GM21825 (cell line): ENCODE results near the gene F2RL3.
"Not testable (repeated sequence)": the region's sequence is repeated elsewhere in the genome, so short reads cannot be mapped to it uniquely, and the experiment has no call there.

Source experiments
- ATAC-seq: cut with Tn5 transposase; IDR thresholded peaks from one replicate; pipeline ENCODE4 v1.9.1; 2021; ENCODE audit warnings: mild to moderate bottlenecking, moderate library complexity; ENCODE audit not compliant: unreplicated experiment

The F2RL3 gene

DNA sequence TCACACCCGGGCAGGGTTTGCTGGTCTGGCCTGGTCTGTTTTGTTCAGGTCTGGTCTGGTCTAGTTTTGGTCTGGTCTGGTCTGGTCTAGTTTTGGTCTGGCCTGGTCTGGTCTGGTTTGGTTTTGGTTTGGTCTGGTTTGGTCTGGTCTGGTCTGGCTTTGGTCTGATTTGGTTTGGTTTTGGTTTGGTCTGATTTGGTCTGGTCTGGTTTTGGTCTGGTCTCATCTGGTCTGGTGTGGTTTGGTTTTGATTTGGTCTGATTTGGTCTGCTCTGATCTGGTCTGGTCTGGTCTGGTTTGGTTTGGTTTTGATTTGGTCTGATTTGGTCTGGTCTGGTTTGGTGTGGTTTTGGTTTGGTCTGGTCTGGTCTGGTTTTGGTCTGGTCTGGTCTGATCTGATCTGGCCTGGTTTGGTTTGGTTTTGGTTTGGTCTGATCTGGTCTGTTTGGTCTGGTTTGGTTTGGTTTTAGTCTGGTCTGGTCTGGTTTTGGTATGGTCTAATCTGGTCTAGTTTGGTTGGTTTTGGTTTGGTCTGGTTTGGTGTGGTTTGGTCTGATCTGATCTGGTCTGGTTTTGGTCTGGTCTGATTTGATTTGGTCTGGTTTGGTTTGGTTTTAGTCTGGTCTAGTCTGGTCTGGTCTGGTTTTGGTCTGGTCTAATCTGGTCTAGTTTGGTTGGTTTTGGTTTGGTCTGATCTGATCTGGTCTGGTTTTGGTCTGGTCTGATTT, 14.4 kb upstream of the F2RL3 start:
- no peak for ATAC-seq

DNA sequence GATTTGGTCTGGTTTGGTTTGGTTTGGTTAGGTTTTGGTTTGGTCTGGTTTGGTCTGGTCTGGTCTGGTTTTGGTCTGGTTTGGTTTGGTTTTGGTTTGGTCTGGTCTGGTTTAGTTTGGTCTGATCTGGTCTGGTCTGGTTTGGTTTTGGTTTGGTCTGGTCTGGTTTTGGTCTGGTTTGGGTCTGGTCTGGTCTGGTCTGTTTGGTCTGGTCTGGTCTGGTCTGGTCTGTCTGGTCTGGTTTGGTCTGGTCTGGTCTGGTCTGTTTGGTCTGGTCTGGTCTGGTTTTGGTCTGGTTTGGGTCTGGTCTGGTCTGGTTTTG, 13.9 kb upstream of the F2RL3 start:
- ATAC-seq: not testable (repeated sequence)

DNA sequence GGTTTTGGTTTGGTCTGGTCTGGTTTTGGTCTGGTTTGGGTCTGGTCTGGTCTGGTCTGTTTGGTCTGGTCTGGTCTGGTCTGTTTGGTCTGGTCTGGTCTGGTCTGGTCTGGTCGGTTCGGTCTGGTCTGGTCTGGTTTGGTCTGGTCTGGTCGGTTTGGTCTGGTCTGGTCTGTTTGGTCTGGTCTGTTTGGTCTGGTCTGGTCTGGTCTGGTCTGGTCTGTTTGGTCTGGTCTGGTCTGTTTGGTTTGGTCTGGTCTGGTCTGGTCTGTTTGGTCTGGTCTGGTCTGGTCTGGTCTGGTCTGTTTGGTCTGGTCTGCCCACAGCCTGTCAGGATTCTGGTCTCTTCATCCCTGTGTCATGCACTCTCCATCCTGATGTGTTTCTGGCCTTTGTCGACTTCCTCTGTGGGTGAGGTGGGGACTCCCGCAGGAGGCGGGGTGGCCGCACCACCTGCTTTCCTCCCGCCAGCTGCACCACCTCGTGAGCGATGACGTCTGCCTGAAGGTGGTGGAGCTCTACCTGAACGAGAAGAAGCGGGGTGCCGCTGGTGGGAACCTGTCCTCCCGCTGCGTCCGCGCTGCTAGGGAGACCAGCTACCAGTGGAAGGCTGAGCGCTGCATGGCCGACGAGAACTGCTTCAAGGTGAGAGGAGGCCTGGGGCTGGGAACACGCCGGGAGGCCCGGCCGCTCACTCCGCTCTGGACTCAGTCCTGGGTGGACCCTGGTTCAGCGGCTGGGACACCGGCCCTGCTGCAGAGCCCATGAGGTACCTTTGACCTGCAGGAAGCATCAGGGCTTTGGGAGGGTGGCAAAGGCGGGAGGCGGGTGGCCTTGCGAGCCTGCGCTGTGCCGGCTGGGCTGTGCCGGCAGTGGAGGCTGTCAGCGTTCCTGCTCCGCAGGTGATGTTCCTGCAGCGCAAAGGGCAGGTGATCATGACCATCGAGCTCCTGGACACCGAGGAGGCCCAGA, 12.9 kb upstream of the F2RL3 start:
- no peak for ATAC-seq

DNA sequence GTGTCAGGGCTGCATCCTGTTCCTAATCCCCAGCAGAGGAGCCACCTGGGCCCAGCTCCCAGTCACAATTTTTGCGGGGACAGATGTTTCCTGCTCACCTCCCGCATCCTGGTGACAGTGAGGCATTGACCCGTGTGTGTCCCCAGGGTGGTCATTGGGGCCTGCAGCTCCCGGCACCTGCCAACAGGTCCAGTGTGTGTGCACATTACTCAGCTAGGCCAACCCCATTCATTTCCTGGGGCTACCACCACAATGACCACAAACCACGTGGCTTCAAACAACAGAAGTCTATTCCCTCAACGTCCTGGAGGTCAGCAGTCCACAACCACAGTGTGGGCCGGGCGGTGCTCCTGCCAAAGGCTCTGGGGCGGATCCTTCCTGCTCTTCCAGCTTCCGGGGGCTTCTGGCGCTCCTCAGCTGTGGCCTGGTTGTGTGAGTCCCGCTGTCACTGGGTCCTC, 11.9 kb upstream of the F2RL3 start:
- ATAC-seq: no peak

DNA sequence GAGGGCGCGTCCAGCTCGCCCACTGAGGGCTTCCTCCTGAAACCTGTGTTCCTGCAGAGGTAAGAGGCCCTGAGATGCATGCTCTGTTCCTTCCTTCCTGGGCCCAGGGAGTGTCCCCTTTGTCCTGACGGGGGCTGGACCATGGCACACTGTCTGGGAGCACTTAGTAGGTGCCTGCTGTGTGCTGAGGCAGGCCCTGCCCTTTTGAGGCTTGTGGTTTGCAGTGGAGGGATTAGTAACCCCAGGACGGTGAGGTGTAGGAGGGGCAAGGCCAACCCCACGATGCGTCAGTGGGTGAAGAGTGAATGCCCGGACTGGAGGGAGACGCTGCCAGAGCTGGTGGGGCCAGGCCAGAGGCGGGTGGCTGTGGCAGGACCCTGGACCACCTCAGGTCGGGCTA, 11.2 kb upstream of the F2RL3 start:
- ATAC-seq: no peak

DNA sequence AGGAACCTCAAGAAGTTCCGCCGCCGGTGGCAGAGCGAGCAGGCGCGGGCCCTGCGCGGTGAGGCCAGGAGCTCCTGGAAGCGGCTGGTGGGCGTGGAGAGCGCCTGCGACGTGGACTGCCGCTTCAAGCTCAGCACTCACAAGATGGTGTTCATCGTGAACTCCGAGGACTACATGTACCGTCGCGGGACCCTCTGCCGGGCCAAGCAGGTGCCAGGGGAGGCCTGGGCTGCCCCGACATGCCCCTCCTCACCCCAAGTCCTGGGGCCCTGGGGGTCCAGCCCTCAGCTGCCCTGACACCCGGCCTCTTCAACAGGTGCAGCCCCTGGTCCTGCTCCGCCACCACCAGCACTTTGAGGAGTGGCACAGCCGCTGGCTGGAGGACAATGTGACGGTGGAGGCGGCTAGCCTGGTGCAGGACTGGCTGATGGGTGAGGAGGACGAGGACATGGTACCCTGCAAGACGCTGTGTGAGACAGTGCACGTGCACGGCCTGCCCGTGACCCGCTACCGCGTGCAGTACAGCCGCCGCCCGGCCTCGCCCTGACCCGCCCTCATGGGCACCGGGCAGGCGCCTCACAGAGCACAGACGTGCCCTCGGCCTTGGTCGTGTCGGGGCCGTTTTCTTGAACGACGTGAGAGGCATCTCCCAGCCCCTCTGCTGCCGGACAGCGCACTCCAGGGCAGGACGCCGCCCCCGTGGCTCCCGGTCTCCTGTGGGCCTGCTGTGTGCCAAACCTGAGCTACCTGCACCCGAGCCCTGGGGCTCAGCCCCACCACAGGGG, 10.4 kb upstream of the F2RL3 start:
- no peak for ATAC-seq

DNA sequence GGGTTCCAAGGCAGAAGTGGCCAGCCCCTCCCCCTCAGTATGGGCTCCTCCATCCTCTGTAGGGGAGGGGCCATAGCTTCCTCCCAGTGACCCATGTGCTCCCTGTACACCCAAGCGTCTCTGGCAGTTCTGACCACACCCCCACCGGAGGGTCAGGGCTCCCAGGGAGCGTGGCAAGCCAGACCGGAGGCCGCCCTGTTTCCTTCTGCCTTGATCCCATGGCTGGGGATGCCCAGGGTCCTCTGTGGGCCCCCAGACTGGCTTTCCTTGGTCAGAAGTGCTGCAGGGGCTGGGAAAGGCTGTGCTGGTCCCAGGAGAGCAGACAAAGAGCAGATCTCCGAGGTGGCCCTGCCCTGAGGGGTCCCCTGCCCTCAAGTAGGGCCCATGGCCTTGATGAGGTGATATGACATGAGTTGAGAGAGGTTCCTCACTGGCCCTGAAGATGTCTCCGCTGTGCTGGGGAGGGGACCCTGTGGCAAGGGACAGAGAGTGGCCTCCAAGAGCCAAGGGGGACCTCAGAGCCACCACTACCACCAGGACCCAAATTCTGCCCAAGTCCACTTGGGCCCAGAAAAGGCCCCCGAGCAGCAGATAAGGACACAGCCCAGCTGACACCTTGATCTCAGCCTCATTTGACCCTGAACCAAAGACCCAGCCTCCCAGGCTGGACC, 7.8 kb upstream of the F2RL3 start:
- no peak for ATAC-seq

DNA sequence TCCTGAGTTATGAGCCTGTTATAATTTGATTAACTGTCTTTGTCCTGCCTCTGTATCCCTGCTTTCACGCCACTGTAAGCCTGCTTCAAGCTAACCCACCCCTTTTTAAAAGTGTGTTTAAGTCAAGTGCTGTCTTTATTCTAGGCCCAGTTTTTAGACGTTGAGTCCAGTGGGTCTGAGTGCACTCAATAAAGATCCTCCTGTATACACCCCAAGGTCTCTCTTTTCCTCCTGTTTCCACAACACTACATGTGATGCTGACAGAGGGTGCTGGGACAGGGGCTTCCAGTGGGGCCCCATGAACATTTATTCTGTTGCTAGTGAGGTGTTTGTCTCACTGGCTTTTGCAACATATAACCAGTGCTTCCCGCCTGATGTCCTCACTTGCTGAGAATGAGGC, 6.7 kb upstream of the F2RL3 start:
- ATAC-seq: no peak

DNA sequence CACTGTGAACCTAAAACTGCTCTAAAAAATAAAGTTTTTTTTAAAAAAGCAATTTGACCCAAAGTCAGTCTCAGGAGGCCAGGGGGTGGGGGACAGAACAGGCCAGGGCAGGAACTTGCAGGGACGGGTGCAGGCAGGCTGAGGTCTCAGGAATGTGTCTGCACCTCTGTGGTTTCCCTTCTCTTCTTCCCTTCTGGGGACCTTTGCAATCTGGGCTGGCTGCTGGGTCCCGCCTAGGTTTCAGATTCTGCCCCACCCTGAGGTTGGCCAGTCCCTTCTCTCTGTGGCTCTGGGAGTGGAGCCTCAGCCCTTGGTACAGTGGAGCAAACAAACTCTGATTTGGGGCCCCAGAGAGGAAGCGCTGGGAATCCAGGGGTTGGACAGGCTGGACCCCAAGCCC, 5.3 kb upstream of the F2RL3 start:
- ATAC-seq: no peak

DNA sequence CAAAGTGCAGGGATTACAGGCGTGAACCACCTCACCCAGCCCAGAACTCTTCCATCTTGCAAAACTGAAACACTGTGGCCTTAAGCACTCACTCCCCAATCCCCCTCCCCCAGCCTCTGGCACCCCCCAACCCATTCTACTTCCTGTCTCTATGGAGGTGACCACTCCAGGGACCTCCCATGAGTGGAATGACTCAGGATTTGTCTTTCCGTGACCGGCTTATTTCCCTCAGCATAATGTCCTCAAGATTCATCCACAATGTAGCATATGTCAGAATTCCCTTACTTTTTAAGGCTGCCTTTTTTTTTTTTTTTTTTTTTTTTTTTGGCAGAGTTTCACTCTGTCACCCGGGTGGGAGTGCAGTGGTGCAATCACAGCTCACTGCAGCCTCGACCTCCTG, 3.6 kb upstream of the F2RL3 start:
- no peak for ATAC-seq

DNA sequence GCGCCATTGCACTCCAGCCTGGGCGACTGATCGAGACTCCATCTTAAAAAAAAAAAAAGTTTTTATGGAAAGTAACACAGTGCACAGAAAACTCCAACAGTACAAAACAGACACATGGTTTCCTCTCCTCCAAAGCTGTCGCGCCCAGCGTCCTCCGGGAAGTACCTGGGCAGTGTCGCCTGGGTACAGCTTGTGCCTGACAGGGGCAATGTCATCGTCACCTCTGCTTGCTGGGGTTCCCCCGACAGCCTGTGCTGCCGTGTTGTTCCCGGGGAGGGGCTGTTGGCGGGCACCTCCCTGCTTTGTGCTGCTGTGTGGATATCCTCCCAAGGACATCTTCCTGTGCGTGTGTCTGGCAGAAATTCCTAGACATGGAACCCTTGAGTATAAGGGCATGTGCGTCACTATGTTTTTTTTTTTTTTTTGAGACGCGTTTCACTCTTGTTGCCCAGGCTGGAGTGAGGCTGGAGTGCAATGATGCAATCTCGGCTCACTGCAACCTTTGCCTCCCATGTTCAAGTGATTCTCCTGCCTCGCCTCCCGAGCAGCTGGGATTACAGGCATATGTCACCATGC, 2.4 kb upstream of the F2RL3 start:
- ATAC-seq: no peak

DNA sequence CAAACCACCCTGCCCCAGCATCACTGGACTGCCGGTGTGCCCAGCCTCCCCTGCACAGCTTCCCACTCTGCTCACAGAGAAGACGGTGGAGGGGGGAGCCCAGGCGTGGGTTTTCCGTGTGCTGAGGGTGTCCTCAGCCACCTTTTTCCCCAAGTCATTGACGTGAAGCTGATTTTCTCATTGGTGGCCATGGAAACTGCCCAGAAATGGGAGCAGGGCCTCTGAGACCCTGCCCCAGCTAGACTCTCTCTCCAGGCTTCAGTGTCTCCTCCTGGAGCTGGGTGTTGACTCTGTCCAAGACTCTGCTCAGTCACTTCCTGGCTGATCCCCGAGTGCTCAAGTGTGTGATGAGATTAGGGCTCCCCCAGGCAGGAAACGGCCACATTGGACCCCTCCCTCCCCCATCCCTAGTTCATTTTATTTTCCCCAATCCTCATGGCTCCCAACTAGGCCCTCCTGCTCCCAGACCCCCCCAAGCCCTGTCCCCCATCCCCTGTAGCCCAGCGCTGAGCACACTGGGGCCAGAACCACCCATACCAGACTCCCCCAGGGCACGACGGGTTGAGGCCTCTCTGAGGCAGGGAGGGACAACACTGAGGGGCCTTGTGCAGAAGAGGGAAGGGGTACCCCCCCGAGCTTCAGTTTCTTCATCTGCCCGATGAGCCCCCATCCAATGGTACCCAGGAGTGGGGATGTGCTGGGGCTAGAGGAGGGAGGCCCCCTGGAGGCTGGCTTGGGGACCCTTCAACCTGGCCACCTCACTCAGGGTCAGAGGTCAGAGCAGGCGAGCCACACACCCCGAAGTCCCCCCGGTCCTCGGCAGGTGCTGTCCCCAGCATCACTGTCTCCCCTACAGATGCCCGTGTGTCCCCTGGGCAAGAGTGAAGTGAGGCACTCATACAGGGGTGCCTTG, 1.2 kb upstream of the F2RL3 start:
- no peak for ATAC-seq

DNA sequence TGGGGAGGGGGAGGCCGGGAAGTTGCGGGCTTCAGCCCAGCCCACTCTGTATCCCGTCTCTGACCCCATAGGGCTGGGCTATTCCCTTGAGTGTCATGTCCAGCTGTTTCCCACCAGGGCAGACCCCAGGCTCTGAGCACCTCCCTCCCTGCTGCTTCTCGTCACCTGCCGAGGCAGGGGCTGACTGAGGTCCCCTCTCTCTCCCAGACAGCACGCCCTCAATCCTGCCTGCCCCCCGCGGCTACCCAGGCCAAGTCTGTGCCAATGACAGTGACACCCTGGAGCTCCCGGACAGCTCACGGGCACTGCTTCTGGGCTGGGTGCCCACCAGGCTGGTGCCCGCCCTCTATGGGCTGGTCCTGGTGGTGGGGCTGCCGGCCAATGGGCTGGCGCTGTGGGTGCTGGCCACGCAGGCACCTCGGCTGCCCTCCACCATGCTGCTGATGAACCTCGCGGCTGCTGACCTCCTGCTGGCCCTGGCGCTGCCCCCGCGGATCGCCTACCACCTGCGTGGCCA, 625 bp downstream of the F2RL3 start:
- ATAC-seq: no peak

DNA sequence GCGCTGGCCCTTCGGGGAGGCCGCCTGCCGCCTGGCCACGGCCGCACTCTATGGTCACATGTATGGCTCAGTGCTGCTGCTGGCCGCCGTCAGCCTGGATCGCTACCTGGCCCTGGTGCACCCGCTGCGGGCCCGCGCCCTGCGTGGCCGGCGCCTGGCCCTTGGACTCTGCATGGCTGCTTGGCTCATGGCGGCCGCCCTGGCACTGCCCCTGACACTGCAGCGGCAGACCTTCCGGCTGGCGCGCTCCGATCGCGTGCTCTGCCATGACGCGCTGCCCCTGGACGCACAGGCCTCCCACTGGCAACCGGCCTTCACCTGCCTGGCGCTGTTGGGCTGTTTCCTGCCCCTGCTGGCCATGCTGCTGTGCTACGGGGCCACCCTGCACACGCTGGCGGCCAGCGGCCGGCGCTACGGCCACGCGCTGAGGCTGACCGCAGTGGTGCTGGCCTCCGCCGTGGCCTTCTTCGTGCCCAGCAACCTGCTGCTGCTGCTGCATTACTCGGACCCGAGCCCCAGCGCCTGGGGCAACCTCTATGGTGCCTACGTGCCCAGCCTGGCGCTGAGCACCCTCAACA, 1.2 kb downstream of the F2RL3 start:
- no peak for ATAC-seq

DNA sequence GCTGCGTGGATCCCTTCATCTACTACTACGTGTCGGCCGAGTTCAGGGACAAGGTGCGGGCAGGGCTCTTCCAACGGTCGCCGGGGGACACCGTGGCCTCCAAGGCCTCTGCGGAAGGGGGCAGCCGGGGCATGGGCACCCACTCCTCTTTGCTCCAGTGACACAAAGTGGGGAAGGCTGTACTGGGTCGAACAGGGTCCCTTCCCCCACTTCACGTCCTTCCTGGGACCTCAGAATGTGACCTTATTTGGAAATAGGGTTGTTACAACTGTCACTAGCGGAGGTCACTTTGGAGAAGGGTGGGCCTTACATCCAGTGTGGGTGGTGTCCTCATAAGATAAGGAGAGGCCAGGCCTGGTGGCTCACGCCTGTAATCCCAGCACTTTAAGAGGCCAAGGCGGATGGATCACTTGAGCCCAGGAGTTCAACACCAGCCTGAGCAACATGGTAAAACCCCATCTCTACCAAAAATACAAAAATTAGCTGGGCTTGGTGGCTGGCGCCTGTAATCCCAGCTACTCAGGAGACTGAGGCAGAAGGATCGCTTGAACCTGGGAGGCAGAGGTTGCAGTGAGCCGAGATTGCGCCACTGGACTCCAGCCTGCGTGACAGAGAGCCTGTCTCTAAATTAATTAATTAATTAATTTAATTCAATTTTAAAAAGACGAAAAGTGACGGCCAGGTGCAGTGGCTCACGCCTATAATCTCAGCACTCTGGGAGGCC, 1.8 kb downstream of the F2RL3 start:
- ATAC-seq: no peak

DNA sequence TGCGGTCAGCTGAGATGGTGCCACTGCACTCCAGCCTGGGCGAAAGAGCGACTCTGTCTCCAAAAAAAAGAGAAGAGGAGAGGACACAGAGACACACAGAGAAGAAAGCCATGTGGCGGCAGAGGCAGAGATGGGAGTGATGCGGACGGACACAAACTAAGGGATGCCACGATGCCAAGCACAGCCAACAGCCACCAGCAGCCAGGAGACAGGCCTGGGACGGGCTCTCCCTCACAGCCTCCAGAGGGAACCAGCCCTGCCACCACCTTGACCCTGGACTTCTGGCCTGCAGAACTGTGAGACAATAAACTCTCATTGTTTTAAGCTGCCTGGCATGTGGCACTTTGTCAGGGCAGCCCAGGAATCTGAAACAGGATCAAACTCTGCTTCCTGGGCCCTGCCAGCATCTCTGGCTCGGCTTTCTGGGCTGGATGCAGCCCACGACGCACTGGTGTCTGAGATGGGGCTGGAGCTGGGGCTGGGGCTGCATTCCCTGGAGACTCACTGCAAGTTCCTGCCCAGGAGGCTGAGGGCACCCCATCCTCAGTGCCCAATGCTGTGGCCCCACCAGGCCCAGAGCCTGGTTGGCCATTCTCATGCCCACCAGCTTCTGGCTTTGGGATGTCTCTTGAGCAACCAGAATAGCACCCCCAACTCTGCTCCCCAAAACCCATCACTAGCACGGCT, 3.0 kb downstream of the F2RL3 start:
- ATAC-seq: no peak

DNA sequence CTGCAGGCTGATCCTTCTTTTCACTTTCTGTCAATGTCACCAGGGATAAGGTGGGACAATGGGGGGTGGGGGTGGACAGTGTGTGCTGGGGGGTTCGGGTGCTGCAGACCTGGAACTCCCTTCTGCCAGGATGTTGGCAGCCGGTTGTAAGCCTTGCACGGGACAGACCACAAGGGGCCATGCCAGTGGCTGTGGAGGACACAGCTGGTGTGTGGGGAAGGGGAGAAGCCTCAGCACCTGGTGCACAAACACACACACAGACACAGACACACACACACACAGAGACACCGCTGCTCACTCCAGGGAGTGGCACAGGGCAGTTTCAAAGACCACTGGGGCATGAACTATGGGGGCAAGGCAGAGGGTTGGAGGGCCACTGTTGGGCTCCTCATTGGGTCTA, 3.6 kb downstream of the F2RL3 start:
- no peak for ATAC-seq
